Body of pancreas (tissue), 4 donors: ENCODE results near the gene SYT14. TPM values are rescaled to one million over a fixed set of nuclear protein-coding genes. Genes with fewer than 3 reads are reported as not detected.
"Not testable (repeated sequence)": the region's sequence is repeated elsewhere in the genome, so short reads cannot be mapped to it uniquely, and the experiment has no call there.

ENCODE experiments used
- ATAC-seq: fragments of 150-250 bp; one replicate; pipeline ENCODE4 v1.9.1; 2016
- DNase-seq, 4 donors: peaks; one replicate each; pipeline ENCODE4 v3.0.0-alpha.2; 2019
- H3K27ac ChIP-seq, 4 donors: fragments of 200-600 bp; sonication (generic); 1 replicate in 3 of 4; 2 replicates in 1 of 4; pipeline versions ENCODE4 v1.5.1 to v1.6.1; 2016 to 2019; ENCODE audit warnings: mild to moderate bottlenecking in 1 of 4, mixed read lengths in 1 of 4, moderate library complexity in 1 of 4
- H3K27me3 ChIP-seq, 2 donors: fragments of 200-600 bp; sonication (generic); one replicate each; pipeline ENCODE4 v1.6.0; 2016; ENCODE audit warnings: mild to moderate bottlenecking in 1 of 2
- H3K36me3 ChIP-seq, 2 donors: fragments of 200-600 bp; sonication (generic); replicated peaks in 1 of 2; 2 replicates each; pipeline ENCODE4 v1.5.1; 2016; ENCODE audit warnings: low read depth in 2 of 2; ENCODE audit not compliant: insufficient read depth in 1 of 2
- H3K4me1 ChIP-seq: fragments of 200-600 bp; sonication (generic); one replicate; pipeline ENCODE4 v1.6.0; 2016
- H3K4me3 ChIP-seq, 2 donors: fragments of 200-600 bp; sonication (generic); 1 replicate in 1 of 2; 2 replicates in 1 of 2; pipeline ENCODE4 v1.5.1; 2016 to 2019
- H3K9me3 ChIP-seq, 3 donors: fragments of 200-600 bp; sonication (generic); 1 replicate in 2 of 3; 2 replicates in 1 of 3; pipeline ENCODE4 v1.5.1; 2016
- CTCF ChIP-seq, 7 experiments: fragments of 450-650 bp in 4 of 7; fragments of 200-600 bp in 3 of 7; sonication (generic) in 3 of 7; IDR thresholded peaks; one replicate each; pipeline ENCODE4 v1.5.1; 2016 to 2019; ENCODE audit warnings: antibody characterized with exemption in 7 of 7
- POLR2A ChIP-seq, 3 donors: fragments of 450-650 bp; IDR thresholded peaks; one replicate each; pipeline ENCODE4 v1.6.1; 2016; ENCODE audit warnings: antibody characterized with exemption in 3 of 3, mild to moderate bottlenecking in 2 of 3
- WGBS, 2 donors: methylation state at CpG; one replicate each; pipeline ENCODE4 v1.1.5; 2017; 5-methylcytosine and 5-hydroxymethylcytosine counted together
- intact Hi-C: fragments of 100-400 bp; cut with DNase I; formaldehyde crosslinking; loops from one replicate; pipeline ENCODE4 v1.15.1; 2023
- total RNA-seq, 2 donors: library from RNA; depleted of rRNA; stranded (reverse); fragments of >200 nt; gene quantifications; one replicate each; pipeline ENCODE4 v1.1.0, GENCODE V29; 2016

Gene SYT14
- total RNA-seq, 2 donors from 2014 or later: 0.78 TPM; not detected in 1

DNA sequence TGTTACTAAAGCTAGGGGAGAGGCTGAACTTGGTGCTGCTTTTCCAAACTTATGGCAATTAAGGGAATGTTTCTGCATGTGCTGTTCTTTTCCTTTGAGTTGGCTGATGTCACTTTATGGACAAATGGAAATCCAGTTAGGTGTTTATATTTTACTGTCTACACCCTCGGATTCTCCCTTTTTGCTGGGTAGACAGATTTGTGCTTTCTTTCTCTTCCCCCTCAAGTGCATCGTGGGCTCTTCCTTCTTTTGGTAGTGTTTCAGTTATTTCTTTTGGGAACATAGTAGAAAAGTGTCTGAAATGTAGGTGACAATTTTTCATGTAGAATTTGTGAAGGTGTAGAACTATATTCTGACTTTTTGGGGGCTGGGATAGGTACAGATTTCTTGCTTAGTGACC lies 22.9 kb downstream of the SYT14 start:
- Histone ChIP-seq H3K36me3 (no peaks in the 10 kb centered on the region), H3K27ac (no peak overlapping the region), H3K4me3 (no peak overlapping the region), H3K9me3 (no peaks in the 10 kb centered on the region), H3K4me1 (no peaks in the 10 kb centered on the region), H3K27me3 (peaks cover 0 to 4% of the 10 kb centered on the region in 2 donors)
- ATAC-seq (no peak), DNase-seq (no peak)
- intact Hi-C loops: no loop called here
- 49 to 57% methylated on average over 2 of the region's 2 CpGs for WGBS, 2 donors
- TF ChIP-seq CTCF (IDR thresholded peaks at IDR 0.05): no peak
- TF ChIP-seq POLR2A (IDR thresholded peaks at IDR 0.05): no peak

DNA sequence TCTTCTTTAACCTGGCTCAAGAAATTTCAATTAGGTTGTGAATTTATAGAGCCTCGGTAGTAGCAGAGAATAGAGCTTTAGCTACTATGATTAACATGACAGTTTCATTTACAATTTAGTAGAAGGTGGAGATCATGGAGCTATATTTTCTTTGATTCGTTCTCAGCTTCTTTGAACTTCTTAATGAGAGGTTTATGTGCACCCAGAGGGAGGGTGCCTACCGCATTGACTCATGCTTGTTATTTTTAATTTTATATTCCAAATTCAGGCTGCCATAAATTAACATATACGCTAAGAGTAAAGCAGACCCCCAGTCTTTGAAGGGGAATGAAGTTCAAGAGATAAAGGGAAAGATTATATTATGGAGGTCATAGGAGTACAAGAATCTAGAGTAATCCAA lies 24.4 kb downstream of the SYT14 start:
- Histone ChIP-seq H3K27ac (no peak overlapping the region), H3K9me3 (no peaks in the 10 kb centered on the region), H3K36me3 (no peaks in the 10 kb centered on the region), H3K4me1 (no peaks in the 10 kb centered on the region), H3K27me3 (peaks cover 0 to 4% of the 10 kb centered on the region in 2 donors), H3K4me3 (no peak overlapping the region)
- DNase-seq: no peak
- intact Hi-C loops: no loop called here
- ATAC-seq: no peak
- TF ChIP-seq CTCF (IDR thresholded peaks at IDR 0.05): no peak
- no peak for TF ChIP-seq POLR2A (IDR thresholded peaks at IDR 0.05)
- 69 to 74% methylated on average over 4 of the region's 4 CpGs for WGBS, 2 donors

DNA sequence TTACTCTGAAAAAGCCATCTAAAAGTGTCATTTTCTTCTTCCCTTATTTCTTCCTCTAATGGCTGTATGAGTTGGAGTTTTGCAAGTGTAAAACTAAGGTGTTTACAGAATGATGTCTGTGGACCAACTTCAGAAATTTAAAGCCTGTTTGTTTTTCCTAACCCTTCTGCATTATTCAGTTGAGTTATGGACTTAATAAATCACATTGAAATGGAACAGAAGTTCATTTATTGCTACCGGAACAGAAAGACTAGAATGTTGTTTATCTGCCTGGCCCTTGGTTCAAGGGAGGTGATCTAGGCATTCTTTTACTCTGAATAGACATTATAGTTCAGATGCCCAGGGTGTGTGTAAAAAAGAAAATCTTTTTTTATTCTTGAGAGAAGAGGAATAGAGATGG lies 24.8 kb downstream of the SYT14 start:
- Histone ChIP-seq H3K4me1 (no peaks in the 10 kb centered on the region), H3K36me3 (no peaks in the 10 kb centered on the region), H3K9me3 (no peaks in the 10 kb centered on the region), H3K27me3 (peaks cover 0 to 4% of the 10 kb centered on the region in 2 donors), H3K4me3 (no peak overlapping the region), H3K27ac (no peak overlapping the region)
- ATAC-seq (no peak), DNase-seq (no peak)
- TF ChIP-seq POLR2A (IDR thresholded peaks at IDR 0.05) (no peak), CTCF (IDR thresholded peaks at IDR 0.05) (no peak)
- intact Hi-C loops: no loop called here
- 38 to 48% methylated on average over 1 of the region's 1 CpG for WGBS, 2 donors

GRCh38 chr1:209965996-209966395 lies 28.0 kb downstream of the SYT14 start:
- no peaks in the 10 kb centered on the region for H3K27me3 ChIP-seq
- H3K4me1 ChIP-seq: no peaks in the 10 kb centered on the region
- no peak for DNase-seq
- ATAC-seq: no peak
- TF ChIP-seq POLR2A (IDR thresholded peaks at IDR 0.05) (no peak), CTCF (IDR thresholded peaks at IDR 0.05) (no peak)
- H3K4me3 ChIP-seq: no peak overlapping the region
- 68 to 74% methylated on average over 9 of the region's 9 CpGs for WGBS, 2 donors
- intact Hi-C loops: no loop called here
- no peaks in the 10 kb centered on the region for H3K36me3 ChIP-seq
- no peak overlapping the region for H3K27ac ChIP-seq
- no peaks in the 10 kb centered on the region for H3K9me3 ChIP-seq

DNA sequence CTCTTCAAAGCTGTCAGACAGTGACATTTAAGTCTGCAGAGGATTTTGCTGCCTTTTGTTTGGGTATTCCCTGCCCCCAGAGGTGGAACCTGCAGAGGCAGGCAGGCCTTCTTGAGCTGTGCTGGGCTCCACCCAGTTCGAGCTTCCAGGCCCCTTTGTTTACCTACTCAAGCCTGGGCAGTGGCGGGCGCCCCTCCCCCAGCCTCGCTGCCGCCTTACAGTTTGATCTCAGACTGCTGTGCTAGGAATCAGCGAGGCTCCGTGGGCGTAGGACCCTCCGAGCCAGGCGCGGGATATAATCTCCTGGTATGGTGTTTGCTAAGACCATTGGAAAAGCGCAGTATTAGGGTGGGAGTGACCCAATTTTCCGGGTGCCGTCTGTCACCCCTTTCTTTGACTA lies 40.7 kb downstream of the SYT14 start:
- H3K4me3 ChIP-seq, H3K4me1 ChIP-seq, H3K9me3 ChIP-seq, DNase-seq, ATAC-seq, H3K36me3 ChIP-seq, intact Hi-C loops, H3K27me3 ChIP-seq, H3K27ac ChIP-seq: not testable (repeated sequence)
- 66 to 84% methylated on average over 12 to 14 of the region's 14 CpGs for WGBS, 2 donors
